Keratinocyte (primary cell): Measurements from ENCODE around the gene CELSR1. TPM values are rescaled to one million over a fixed set of nuclear protein-coding genes. Genes with fewer than 3 reads are reported as not detected.

Experiments used
- DNase-seq: peaks from one replicate; pipeline ENCODE4 v3.0.0-alpha.2; 2011; ENCODE audit warnings: low read depth, missing footprints, low spot score
- FAIRE-seq: peaks from 2 replicates; lab custom pipeline; 2011; peaks lifted over from hg19 to GRCh38; lab: Jason Lieb, UNC
- H2AFZ ChIP-seq: 2 replicates; pipeline ENCODE4 v1.6.0; 2012; ENCODE audit warnings: low read length, control low read depth, inconsistent platforms; ENCODE audit not compliant: control insufficient read depth
- H3K27ac ChIP-seq: 2 replicates; pipeline ENCODE4 v1.5.1; 2011; ENCODE audit warnings: low read length; ENCODE audit not compliant: control insufficient read depth, insufficient read depth
- H3K27me3 ChIP-seq: 3 replicates; pipeline ENCODE4 v1.6.0; 2011; ENCODE audit warnings: low read length; ENCODE audit not compliant: control insufficient read depth, insufficient read depth; ENCODE audit errors: extremely low read depth
- H3K36me3 ChIP-seq, 2 experiments: 2 replicates in 1 of 2; 3 replicates in 1 of 2; pipeline ENCODE4 v1.5.1; 2011; ENCODE audit warnings: low read length in 2 of 2, mild to moderate bottlenecking in 1 of 2; ENCODE audit not compliant: control insufficient read depth in 2 of 2, insufficient read depth in 2 of 2; ENCODE audit errors: extremely low read depth in 1 of 2
- H3K4me1 ChIP-seq: 3 replicates; pipeline ENCODE4 v1.5.1; 2011; ENCODE audit warnings: low read length; ENCODE audit not compliant: control insufficient read depth, insufficient read depth; ENCODE audit errors: extremely low read depth
- H3K4me2 ChIP-seq: 3 replicates; pipeline ENCODE4 v1.6.0; 2011; ENCODE audit warnings: low read depth, low read length; ENCODE audit not compliant: control insufficient read depth, insufficient read depth; ENCODE audit errors: extremely low read depth
- H3K4me3 ChIP-seq, 3 experiments: fragments of 200-600 bp in 1 of 3; sonication (generic) in 1 of 3; 2 replicates in 2 of 3; 3 replicates in 1 of 3; pipeline ENCODE4 v1.5.1; 2011 to 2016; ENCODE audit warnings: low read length in 3 of 3, mild to moderate bottlenecking in 3 of 3, control low read depth in 2 of 3, inconsistent platforms in 1 of 3, low read depth in 1 of 3, mixed read lengths in 1 of 3, mixed run types in 1 of 3, moderate library complexity in 1 of 3; ENCODE audit not compliant: control insufficient read depth in 2 of 3, insufficient read depth in 2 of 3; ENCODE audit errors: extremely low read depth in 1 of 3
- H3K79me2 ChIP-seq: 2 replicates; pipeline ENCODE4 v1.6.0; 2012; ENCODE audit warnings: low read length; ENCODE audit not compliant: control insufficient read depth, insufficient read depth
- H3K9ac ChIP-seq: 3 replicates; pipeline ENCODE4 v1.6.0; 2011; ENCODE audit warnings: low read length; ENCODE audit not compliant: control insufficient read depth, insufficient read depth; ENCODE audit errors: extremely low read depth
- H3K9me1 ChIP-seq: 3 replicates; pipeline ENCODE4 v1.6.0; 2011; ENCODE audit warnings: low read length; ENCODE audit not compliant: control insufficient read depth, insufficient read depth; ENCODE audit errors: extremely low read depth
- H3K9me3 ChIP-seq: 2 replicates; pipeline ENCODE4 v1.5.1; 2012; ENCODE audit warnings: low read depth, low read length; ENCODE audit not compliant: control insufficient read depth
- H4K20me1 ChIP-seq: 3 replicates; pipeline ENCODE4 v1.6.0; 2011; ENCODE audit warnings: low read length; ENCODE audit not compliant: control insufficient read depth, insufficient read depth; ENCODE audit errors: extremely low read depth
- EZH2 ChIP-seq: IDR thresholded peaks from one replicate; pipeline ENCODE4 v1.6.1; 2012; ENCODE audit warnings: inconsistent platforms, mild to moderate bottlenecking, low read length, moderate library complexity
- dilution Hi-C: fragments of 300-500 bp; cut with MboI; formaldehyde crosslinking; loops from one replicate; pipeline ENCODE4 v1.7.0; 2020; ENCODE audit warnings: low sequenced_read_pairs; ENCODE audit not compliant: extremely low pct_ligation_motif_present
- polyA plus RNA-seq, 5 experiments: library from polyadenylated mRNA; depleted of rRNA in 3 of 5; stranded (reverse) in 3 of 5; stranded (forward) in 1 of 5; unstranded in 1 of 5; fragments of >200 nt; gene quantifications; 1 replicate in 1 of 5; 2 replicates in 3 of 5; 3 replicates in 1 of 5; pipeline versions ENCODE4 v1.2.1 to v1.2.3, GENCODE V29; 2011 to 2012; ENCODE audit warnings: missing spikeins in 2 of 5, low read depth in 1 of 5, low replicate concordance in 1 of 5
- TF ChIP-seq, protein P1 (sequence below), 3 experiments: IDR thresholded peaks in 1 of 3; conservative IDR thresholded peaks in 1 of 3; optimal IDR thresholded peaks in 1 of 3; 2 replicates in 2 of 3; 3 replicates in 1 of 3; pipeline versions ENCODE3 to v1.5.1; 2011; ENCODE audit warnings: low read length in 3 of 3, mild to moderate bottlenecking in 3 of 3, moderate library complexity in 2 of 3, control low read depth in 1 of 3, inconsistent platforms in 1 of 3; ENCODE audit not compliant: insufficient read depth in 2 of 3; ENCODE audit errors: extremely low read depth in 1 of 3

The CELSR1 gene
- polyA plus RNA-seq, 1 donor (not counting 4 experiments of a cell fraction or from before 2014, with no cell fraction given), result 16.1 TPM

GRCh38 chr22:46449974-46450745, 87.3 kb downstream of the CELSR1 start:
- DNase-seq (no peak), FAIRE-seq (no peak)
- Histone ChIP-seq H2AFZ (no peak overlapping the region), H3K9ac (peak overlapping the region; percentile 81), H3K4me1 (peaks cover 51% of the 10 kb centered on the region), H3K9me3 (no peaks in the 10 kb centered on the region), H4K20me1 (peaks cover 4% of the 10 kb centered on the region), H3K79me2 (peaks cover 29% of the 10 kb centered on the region), H3K4me3 (no peak overlapping the region), H3K27me3 (no peaks in the 10 kb centered on the region), H3K4me2 (peak overlapping the region; percentile 72), H3K27ac (peak overlapping the region; percentile 95), H3K36me3 (peaks cover 1 to 14% of the 10 kb centered on the region in 2 experiments), H3K9me1 (peaks cover 11% of the 10 kb centered on the region)
- TF ChIP-seq, protein P1, sequence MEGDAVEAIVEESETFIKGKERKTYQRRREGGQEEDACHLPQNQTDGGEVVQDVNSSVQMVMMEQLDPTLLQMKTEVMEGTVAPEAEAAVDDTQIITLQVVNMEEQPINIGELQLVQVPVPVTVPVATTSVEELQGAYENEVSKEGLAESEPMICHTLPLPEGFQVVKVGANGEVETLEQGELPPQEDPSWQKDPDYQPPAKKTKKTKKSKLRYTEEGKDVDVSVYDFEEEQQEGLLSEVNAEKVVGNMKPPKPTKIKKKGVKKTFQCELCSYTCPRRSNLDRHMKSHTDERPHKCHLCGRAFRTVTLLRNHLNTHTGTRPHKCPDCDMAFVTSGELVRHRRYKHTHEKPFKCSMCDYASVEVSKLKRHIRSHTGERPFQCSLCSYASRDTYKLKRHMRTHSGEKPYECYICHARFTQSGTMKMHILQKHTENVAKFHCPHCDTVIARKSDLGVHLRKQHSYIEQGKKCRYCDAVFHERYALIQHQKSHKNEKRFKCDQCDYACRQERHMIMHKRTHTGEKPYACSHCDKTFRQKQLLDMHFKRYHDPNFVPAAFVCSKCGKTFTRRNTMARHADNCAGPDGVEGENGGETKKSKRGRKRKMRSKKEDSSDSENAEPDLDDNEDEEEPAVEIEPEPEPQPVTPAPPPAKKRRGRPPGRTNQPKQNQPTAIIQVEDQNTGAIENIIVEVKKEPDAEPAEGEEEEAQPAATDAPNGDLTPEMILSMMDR (optimal IDR thresholded peaks at IDR 0.05 in 1 of 3, IDR thresholded peaks at IDR 0.05 in 1 of 3, conservative IDR thresholded peaks at IDR 0.05 in 1 of 3; ENCODE audit: extremely low read depth in 1 of 3, insufficient read depth in 2 of 3, low read length in 3 of 3), result no peak
- TF ChIP-seq EZH2, result no peak
- dilution Hi-C loops, result no loop called here

DNA sequence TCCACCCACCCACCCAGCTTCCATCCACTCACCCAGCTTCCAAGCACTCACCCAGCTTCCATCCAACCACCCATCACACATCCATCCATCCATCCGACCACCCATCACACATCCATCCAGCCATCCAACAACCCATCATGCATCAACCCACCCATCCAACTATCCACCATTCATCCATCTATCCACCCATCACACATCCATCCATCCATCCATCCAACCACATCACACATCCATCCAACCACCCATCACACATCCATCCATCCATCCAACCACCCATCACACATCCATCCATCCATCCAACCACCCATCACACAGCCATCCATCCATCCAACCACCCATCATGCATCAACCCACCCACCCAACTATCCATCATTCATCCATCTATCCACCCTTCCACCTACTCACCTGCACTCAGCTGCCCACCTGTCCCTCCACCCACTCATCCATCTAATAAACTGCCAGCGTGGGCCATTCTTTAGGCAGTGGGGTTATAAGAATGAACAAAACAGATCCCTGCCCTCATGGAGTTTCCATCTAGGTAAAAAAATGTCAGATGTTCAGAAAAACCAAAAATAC, 88.2 kb downstream of the CELSR1 start:
- no peak overlapping the region for H3K27ac ChIP-seq
- dilution Hi-C loops, result no loop called here
- TF ChIP-seq, protein P1 (optimal IDR thresholded peaks at IDR 0.05 in 1 of 3, IDR thresholded peaks at IDR 0.05 in 1 of 3, conservative IDR thresholded peaks at IDR 0.05 in 1 of 3; ENCODE audit: extremely low read depth in 1 of 3, insufficient read depth in 2 of 3, low read length in 3 of 3), result no peak
- TF ChIP-seq EZH2, result no peak
- H3K9me3 ChIP-seq, result no peaks in the 10 kb centered on the region
- no peak for FAIRE-seq
- H3K4me3 ChIP-seq, result no peak overlapping the region
- H3K4me1 ChIP-seq, result peaks cover 43% of the 10 kb centered on the region
- no peak overlapping the region for H3K9ac ChIP-seq
- H3K27me3 ChIP-seq, result no peaks in the 10 kb centered on the region
- DNase-seq, result no peak
- H3K4me2 ChIP-seq, result no peak overlapping the region
- no peak overlapping the region for H2AFZ ChIP-seq
- H4K20me1 ChIP-seq, result peaks cover 4% of the 10 kb centered on the region
- H3K79me2 ChIP-seq, result peaks cover 28% of the 10 kb centered on the region
- peaks cover 1 to 6% of the 10 kb centered on the region in 2 experiments for H3K36me3 ChIP-seq
- H3K9me1 ChIP-seq, result peaks cover 11% of the 10 kb centered on the region
